ENCODE results near the gene VWA5B2.

DNA sequence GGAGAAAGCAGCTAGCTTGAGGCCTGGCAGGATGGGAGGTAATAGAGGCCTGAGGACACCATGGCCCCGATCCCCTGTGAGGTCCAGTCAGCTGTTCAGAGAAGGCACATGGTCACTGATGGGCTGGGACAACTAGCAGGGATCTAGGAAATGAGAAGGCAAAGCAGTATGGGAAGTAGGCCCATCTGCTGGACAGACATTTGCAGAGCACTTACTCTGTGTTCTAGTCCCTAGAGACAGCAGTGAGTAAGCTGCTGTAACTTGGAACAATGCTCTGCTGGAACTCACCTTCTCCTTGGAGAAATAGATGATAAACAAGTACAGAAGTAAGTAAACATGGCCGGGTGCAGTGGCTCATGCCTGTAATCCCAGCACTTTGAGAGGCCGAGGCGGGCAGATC lies 53.6 kb downstream of the VWA5B2 start:
- TF ChIP-seq, protein P1, sequence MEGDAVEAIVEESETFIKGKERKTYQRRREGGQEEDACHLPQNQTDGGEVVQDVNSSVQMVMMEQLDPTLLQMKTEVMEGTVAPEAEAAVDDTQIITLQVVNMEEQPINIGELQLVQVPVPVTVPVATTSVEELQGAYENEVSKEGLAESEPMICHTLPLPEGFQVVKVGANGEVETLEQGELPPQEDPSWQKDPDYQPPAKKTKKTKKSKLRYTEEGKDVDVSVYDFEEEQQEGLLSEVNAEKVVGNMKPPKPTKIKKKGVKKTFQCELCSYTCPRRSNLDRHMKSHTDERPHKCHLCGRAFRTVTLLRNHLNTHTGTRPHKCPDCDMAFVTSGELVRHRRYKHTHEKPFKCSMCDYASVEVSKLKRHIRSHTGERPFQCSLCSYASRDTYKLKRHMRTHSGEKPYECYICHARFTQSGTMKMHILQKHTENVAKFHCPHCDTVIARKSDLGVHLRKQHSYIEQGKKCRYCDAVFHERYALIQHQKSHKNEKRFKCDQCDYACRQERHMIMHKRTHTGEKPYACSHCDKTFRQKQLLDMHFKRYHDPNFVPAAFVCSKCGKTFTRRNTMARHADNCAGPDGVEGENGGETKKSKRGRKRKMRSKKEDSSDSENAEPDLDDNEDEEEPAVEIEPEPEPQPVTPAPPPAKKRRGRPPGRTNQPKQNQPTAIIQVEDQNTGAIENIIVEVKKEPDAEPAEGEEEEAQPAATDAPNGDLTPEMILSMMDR (IDR thresholded peaks at IDR 0.05; ENCODE audit: low read length): no peak
- no peak for TF ChIP-seq EZH2 (IDR thresholded peaks at IDR 0.05; ENCODE audit: borderline replicate concordance, low read length)
